HG03025 (cell line): ENCODE results near the gene ATXN7L1.
A peak's percentile ranks its signal among the peaks of the same experiment; 100 is the strongest.
"Not testable (repeated sequence)": the region's sequence is repeated elsewhere in the genome, so short reads cannot be mapped to it uniquely, and the experiment has no call there.

Source experiments
- ATAC-seq: cut with Tn5 transposase; IDR thresholded peaks from one replicate; pipeline ENCODE4 v1.9.1; 2021; ENCODE audit warnings: mild to moderate bottlenecking, moderate library complexity; ENCODE audit not compliant: unreplicated experiment, low FRiP score

ATXN7L1 gene

GRCh38 chr7:105806592-105807447 is 69.6 kb downstream of the ATXN7L1 start:
- ATAC-seq = peak; percentile 35

GRCh38 chr7:105805447-105806019 is 70.9 kb downstream of the ATXN7L1 start:
- no peak for ATAC-seq

- no peak for ATAC-seq
Observed at GRCh38 chr7:105803429-105803736, 73.0 kb downstream of the ATXN7L1 start.

- no peak for ATAC-seq
Observed at GRCh38 chr7:105802604-105803428, 73.6 kb downstream of the ATXN7L1 start.

DNA sequence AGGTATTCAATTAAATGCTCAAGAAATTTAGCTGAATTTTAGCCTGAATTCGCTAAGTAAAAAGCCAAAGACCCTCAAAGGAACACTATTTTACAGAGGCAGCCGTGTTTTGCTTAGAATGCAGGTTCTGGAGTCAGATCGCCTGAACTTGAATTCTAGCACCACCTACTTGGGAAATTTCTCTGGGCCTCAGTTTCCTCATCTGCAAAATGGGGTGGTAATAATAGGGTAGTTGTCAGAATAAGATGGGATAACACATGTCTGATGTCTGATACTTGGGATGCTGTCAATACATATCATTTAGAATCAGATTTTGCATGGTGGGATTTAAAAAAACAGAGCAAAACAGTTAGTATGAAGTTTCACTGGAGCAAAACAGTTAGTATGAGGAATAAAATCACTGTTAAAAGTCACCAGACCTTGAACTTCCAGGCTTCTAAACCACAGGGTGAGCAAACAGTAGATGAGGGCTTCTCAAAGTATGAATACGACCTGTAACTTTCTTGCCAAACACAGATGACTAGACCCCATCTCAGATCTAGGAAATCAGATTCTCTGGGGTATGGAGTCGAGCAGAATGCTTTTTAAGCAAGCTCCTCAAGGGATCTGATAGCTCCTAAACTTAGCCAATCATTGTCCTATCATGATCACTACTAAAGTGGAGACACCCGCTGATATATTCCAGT is 75.4 kb downstream of the ATXN7L1 start:
- no peak for ATAC-seq

DNA sequence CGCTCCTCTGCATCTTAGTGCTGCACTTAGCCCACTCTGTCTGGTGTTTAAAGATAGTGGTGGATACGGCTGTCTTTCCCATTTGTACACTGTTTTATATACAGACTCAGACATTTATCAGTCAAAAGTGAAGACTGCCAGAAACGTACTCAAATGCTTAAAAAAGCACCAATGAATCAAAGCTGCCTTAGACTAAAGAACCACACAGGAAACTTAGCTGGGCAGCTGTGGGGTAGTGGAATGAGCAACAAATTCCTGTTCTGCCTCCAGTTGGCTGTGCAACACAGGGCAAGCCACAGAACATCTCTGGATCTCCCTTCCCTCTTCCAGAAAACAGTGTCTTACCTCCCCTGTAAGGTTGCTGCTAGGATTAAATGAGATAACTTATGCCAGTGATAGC is 76.0 kb downstream of the ATXN7L1 start:
- no peak for ATAC-seq

DNA sequence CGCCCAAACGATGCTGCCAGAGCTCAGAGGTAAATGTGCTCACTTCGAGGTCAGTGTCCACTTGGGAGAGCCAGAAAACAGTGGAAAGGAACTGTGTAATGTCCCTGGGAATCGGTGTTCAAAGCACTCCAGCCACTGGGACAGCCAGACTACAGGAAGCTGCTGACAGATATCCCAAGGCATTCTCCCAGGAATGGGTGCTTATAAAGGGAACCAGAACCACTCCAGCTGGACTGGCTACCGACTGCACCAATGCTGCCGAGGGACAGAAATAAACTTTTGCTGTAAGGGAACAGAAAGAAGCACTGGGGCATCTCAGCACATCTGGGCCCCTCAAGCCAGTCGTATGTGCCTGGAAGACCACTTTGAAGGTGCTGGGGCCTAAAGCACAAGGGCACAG is 76.7 kb downstream of the ATXN7L1 start:
- no peak for ATAC-seq

GRCh38 chr7:105799006-105799405 is 77.4 kb downstream of the ATXN7L1 start:
- no peak for ATAC-seq

GRCh38 chr7:105797652-105798051 is 78.7 kb downstream of the ATXN7L1 start:
- ATAC-seq = no peak

DNA sequence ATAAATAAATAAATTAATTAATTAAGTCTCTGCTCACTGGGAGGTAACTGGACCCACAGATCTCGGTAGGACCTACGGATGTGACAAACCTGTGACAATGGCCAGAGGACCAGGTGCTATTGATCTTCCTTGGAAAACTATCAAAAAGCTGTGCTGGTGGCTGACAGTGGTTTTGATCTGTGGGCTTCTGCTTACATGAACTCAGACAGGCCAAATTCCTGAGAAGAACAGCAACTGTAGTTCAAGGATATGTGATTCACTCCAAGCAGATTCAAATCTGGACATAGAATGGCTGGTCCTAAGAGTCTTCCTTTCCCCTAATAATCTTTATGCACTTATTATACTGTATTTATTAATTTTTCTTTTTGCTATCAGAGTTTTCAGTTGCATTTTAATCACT is 80.0 kb downstream of the ATXN7L1 start:
- no peak for ATAC-seq

GRCh38 chr7:105794741-105795729 is 81.4 kb downstream of the ATXN7L1 start:
- ATAC-seq = no peak

GRCh38 chr7:105792488-105793370 is 83.7 kb downstream of the ATXN7L1 start:
- no peak for ATAC-seq

DNA sequence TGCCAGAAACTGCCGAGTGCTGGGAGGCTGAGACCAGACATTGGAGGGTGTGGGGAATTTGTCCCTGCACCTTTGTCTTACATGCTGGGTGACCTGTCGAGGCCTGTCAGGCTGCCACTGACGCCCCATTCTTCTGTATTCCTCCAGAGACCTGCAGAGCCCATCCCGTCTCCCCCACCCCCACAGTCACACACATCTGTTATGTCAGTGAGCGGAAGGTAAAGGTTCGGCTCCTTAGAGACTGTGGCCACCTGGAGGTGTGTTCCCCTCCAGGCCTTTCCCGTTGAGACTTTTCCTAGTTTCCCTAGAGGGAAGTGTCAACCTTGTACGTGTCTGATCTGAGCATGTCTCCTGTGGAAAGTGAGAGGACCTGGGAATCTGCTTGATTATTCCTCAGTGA is 84.5 kb downstream of the ATXN7L1 start:
- no peak for ATAC-seq

- no peak for ATAC-seq
Observed at GRCh38 chr7:105790996-105791395, 85.4 kb downstream of the ATXN7L1 start.

GRCh38 chr7:105790452-105790851 is 85.9 kb downstream of the ATXN7L1 start:
- ATAC-seq = not testable (repeated sequence)

DNA sequence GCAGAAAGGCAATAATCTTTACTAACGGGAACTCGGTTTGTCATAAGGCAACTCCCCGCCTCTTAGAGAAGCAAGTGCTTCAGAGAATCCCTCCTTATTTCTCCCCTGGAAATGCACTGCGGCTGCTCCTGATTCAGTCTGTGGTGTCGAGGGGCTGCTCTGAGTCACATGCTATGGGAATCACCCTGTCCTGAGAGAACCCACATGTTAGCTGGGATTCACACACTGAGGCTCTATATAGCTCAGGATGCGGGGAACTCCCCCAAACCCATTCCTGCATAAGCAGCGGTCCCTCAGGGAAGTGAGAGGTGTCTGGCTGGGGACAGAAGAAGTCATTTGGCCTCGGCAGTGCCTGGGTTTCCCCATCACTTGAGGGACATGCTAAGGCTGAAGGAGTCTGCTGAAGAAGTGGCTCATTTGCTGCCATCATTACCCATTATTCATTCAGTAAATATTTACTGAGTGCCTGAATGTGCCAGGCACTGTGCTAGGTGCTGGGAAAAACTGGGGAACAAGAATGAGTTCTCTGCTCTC is 87.5 kb downstream of the ATXN7L1 start:
- no peak for ATAC-seq

- ATAC-seq = no peak
Observed at GRCh38 chr7:105788356-105788755, 88.0 kb downstream of the ATXN7L1 start.

- no peak for ATAC-seq
Observed at GRCh38 chr7:105787793-105788192, 88.6 kb downstream of the ATXN7L1 start.
